ENCODE results near the gene POLD3.
"Not testable (repeated sequence)": the region's sequence is repeated elsewhere in the genome, so short reads cannot be mapped to it uniquely, and the experiment has no call there.

POLD3 gene

GRCh38 chr11:74574563-74574962, 17.8 kb upstream of the POLD3 start:
- Mint-ChIP-seq H3K27ac (no peak overlapping the region), H3K9me3 (no peaks in the 10 kb centered on the region), H3K4me3 (no peak overlapping the region), H3K4me1 (no peaks in the 10 kb centered on the region), H3K27me3 (no peaks in the 10 kb centered on the region), H3K36me3 (ENCODE audit: low read depth) (no peaks in the 10 kb centered on the region)
- DNase-seq (no peak), ATAC-seq (no peak)

- DNase-seq (no peak), ATAC-seq (no peak)
- H3K4me3 Mint-ChIP-seq, result no peak overlapping the region
- H3K27me3 Mint-ChIP-seq, result no peaks in the 10 kb centered on the region
- H3K4me1 Mint-ChIP-seq, result no peaks in the 10 kb centered on the region
- H3K9me3 Mint-ChIP-seq, result no peaks in the 10 kb centered on the region
- H3K36me3 Mint-ChIP-seq (ENCODE audit: low read depth), result no peaks in the 10 kb centered on the region
- H3K27ac Mint-ChIP-seq, result no peak overlapping the region
Measured at GRCh38 chr11:74575999-74576398, 16.4 kb upstream of the POLD3 start.

- ATAC-seq (no peak), DNase-seq (no peak)
- H3K27me3 Mint-ChIP-seq, result no peaks in the 10 kb centered on the region
- no peak overlapping the region for H3K27ac Mint-ChIP-seq
- no peaks in the 10 kb centered on the region for H3K9me3 Mint-ChIP-seq
- no peak overlapping the region for H3K4me3 Mint-ChIP-seq
- H3K36me3 Mint-ChIP-seq (ENCODE audit: low read depth), result no peaks in the 10 kb centered on the region
- H3K4me1 Mint-ChIP-seq, result no peaks in the 10 kb centered on the region
Measured at GRCh38 chr11:74577181-74577580, 15.2 kb upstream of the POLD3 start.

GRCh38 chr11:74577624-74578396, 14.6 kb upstream of the POLD3 start:
- no peak for ATAC-seq
- Mint-ChIP-seq H3K4me1 (no peaks in the 10 kb centered on the region), H3K27ac (no peak overlapping the region), H3K36me3 (ENCODE audit: low read depth) (no peaks in the 10 kb centered on the region), H3K4me3 (no peak overlapping the region), H3K27me3 (no peaks in the 10 kb centered on the region), H3K9me3 (no peaks in the 10 kb centered on the region)
- no peak for DNase-seq

GRCh38 chr11:74579577-74580270, 12.7 kb upstream of the POLD3 start:
- Mint-ChIP-seq H3K4me3 (no peak overlapping the region), H3K9me3 (no peaks in the 10 kb centered on the region), H3K36me3 (ENCODE audit: low read depth) (no peaks in the 10 kb centered on the region), H3K4me1 (no peaks in the 10 kb centered on the region), H3K27ac (no peak overlapping the region), H3K27me3 (no peaks in the 10 kb centered on the region)
- DNase-seq (no peak), ATAC-seq (no peak)

GRCh38 chr11:74581954-74582547, 10.3 kb upstream of the POLD3 start:
- H3K9me3 Mint-ChIP-seq, result no peaks in the 10 kb centered on the region
- H3K27ac Mint-ChIP-seq, result no peak overlapping the region
- H3K4me1 Mint-ChIP-seq, result no peaks in the 10 kb centered on the region
- no peak for DNase-seq
- no peaks in the 10 kb centered on the region for H3K36me3 Mint-ChIP-seq (ENCODE audit: low read depth)
- H3K4me3 Mint-ChIP-seq, result no peak overlapping the region
- no peak for ATAC-seq
- H3K27me3 Mint-ChIP-seq, result no peaks in the 10 kb centered on the region

DNA sequence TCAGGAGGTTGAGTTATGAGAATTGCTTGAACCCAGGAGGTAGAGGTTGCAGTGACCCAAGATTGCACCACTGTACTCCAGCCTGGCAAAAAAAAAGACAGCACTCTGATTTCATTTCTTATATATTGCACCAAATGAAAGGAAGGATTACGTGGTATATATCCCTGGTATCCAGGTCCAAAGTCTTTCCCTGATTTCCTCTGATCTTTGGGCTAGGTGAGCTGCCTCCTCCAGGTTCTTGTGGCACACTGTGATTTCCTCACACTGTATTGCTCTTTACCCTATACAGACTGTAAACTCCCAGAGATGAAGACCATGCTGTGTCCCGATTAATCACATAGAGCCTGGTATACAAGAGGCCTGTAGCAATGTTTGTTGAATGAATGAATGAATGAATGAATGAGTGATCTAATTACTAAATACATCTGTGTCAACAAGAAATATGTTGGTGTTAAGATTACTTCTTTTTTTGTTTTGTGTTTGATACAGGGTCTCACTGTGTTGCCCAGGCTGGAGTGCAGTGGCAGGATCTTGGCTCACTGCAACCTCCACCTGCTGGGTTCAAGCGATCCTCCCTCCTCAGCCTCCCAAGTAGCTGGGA, 9.3 kb upstream of the POLD3 start:
- H3K36me3 Mint-ChIP-seq (ENCODE audit: low read depth), result no peaks in the 10 kb centered on the region
- H3K4me1 Mint-ChIP-seq, result no peaks in the 10 kb centered on the region
- no peaks in the 10 kb centered on the region for H3K9me3 Mint-ChIP-seq
- DNase-seq (no peak), ATAC-seq (no peak)
- H3K27me3 Mint-ChIP-seq, result no peaks in the 10 kb centered on the region
- H3K27ac Mint-ChIP-seq, result no peak overlapping the region
- no peak overlapping the region for H3K4me3 Mint-ChIP-seq

- Mint-ChIP-seq H3K36me3 (ENCODE audit: low read depth) (peaks cover 20% of the 10 kb centered on the region), H3K4me1 (peaks cover 27% of the 10 kb centered on the region)
- H3K4me3 Mint-ChIP-seq, DNase-seq, ATAC-seq, H3K9me3 Mint-ChIP-seq, H3K27ac Mint-ChIP-seq, H3K27me3 Mint-ChIP-seq: not testable (repeated sequence)
Measured at GRCh38 chr11:74590492-74590891, 1.9 kb upstream of the POLD3 start.

DNA sequence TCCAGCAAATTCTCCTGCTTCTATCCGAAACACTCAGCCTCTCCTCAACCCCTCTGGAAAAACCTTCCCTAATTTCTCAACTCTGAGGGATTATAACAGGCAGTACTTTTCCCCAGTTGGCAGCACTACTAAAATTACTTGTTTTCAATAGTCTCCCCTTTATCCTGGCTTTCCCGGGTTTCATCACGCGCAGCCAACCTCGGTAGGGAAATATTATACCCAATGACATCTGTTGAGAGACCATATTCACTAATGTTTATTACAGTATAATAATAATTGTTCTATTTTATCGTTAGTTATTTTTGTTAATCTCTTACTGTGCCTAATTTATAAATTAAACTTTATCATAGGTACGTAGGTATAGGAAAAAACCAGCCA, 330 bp upstream of the POLD3 start:
- DNase-seq (no peak), ATAC-seq (no peak)
- peak overlapping the region; percentile 95 for H3K4me3 Mint-ChIP-seq
- peak overlapping the region; percentile 96 for H3K27ac Mint-ChIP-seq
- H3K27me3 Mint-ChIP-seq, result no peaks in the 10 kb centered on the region
- no peaks in the 10 kb centered on the region for H3K9me3 Mint-ChIP-seq
- H3K4me1 Mint-ChIP-seq, result peaks cover 27% of the 10 kb centered on the region
- H3K36me3 Mint-ChIP-seq (ENCODE audit: low read depth), result peaks cover 31% of the 10 kb centered on the region

DNA sequence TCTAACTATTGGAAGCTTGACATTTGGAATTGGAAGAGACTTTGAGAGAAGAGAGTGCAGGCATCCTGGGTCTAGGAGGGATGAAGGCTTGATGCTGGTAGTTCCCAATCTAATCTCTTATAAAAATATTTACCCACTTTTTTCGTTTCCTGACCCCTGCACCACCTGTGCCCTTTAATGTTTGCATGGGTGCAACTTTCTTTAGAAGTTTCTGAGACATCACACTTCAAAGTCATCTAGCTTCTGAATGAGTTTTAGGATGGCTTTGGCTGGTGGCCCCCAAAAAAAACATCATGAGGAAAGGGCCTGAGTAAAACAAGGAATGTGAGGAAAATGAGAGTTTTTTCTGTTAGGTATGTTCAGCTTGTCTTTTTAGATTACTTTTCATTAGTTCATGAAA, 1.1 kb downstream of the POLD3 start:
- ATAC-seq, result no peak
- peaks cover 27% of the 10 kb centered on the region for H3K4me1 Mint-ChIP-seq
- H3K4me3 Mint-ChIP-seq, result peak overlapping the region; percentile 95
- no peaks in the 10 kb centered on the region for H3K27me3 Mint-ChIP-seq
- DNase-seq, result no peak
- H3K36me3 Mint-ChIP-seq (ENCODE audit: low read depth), result peaks cover 35% of the 10 kb centered on the region
- peak overlapping the region; percentile 96 for H3K27ac Mint-ChIP-seq
- H3K9me3 Mint-ChIP-seq, result no peaks in the 10 kb centered on the region

- no peaks in the 10 kb centered on the region for H3K27me3 Mint-ChIP-seq
Measured at GRCh38 chr11:74602637-74603556, 10.5 kb downstream of the POLD3 start.

GRCh38 chr11:74603845-74604244, 11.5 kb downstream of the POLD3 start:
- no peaks in the 10 kb centered on the region for H3K4me1 Mint-ChIP-seq
- DNase-seq (no peak), ATAC-seq (no peak)
- no peaks in the 10 kb centered on the region for H3K9me3 Mint-ChIP-seq
- peaks cover 31% of the 10 kb centered on the region for H3K36me3 Mint-ChIP-seq (ENCODE audit: low read depth)
- H3K4me3 Mint-ChIP-seq, result no peak overlapping the region
- H3K27ac Mint-ChIP-seq, result no peak overlapping the region
- no peaks in the 10 kb centered on the region for H3K27me3 Mint-ChIP-seq

More at GRCh38 chr11:74602637-74603556, 10.5 kb downstream of the POLD3 start:
- DNase-seq (no peak), ATAC-seq (no peak)
- no peaks in the 10 kb centered on the region for H3K9me3 Mint-ChIP-seq
- peaks cover 33% of the 10 kb centered on the region for H3K36me3 Mint-ChIP-seq (ENCODE audit: low read depth)
- H3K4me3 Mint-ChIP-seq, result no peak overlapping the region
- no peaks in the 10 kb centered on the region for H3K4me1 Mint-ChIP-seq
- H3K27ac Mint-ChIP-seq, result no peak overlapping the region

GRCh38 chr11:74604311-74604710, 11.9 kb downstream of the POLD3 start:
- ATAC-seq (no peak), DNase-seq (no peak)
- Mint-ChIP-seq H3K9me3 (no peaks in the 10 kb centered on the region), H3K4me1 (no peaks in the 10 kb centered on the region), H3K36me3 (ENCODE audit: low read depth) (peaks cover 32% of the 10 kb centered on the region), H3K27ac (no peak overlapping the region), H3K4me3 (no peak overlapping the region), H3K27me3 (no peaks in the 10 kb centered on the region)

GRCh38 chr11:74605403-74605802, 13.0 kb downstream of the POLD3 start:
- ATAC-seq (no peak), DNase-seq (no peak)
- no peaks in the 10 kb centered on the region for H3K4me1 Mint-ChIP-seq
- H3K36me3 Mint-ChIP-seq (ENCODE audit: low read depth), result peaks cover 36% of the 10 kb centered on the region
- H3K4me3 Mint-ChIP-seq, result no peak overlapping the region
- H3K27me3 Mint-ChIP-seq, result no peaks in the 10 kb centered on the region
- no peak overlapping the region for H3K27ac Mint-ChIP-seq
- no peaks in the 10 kb centered on the region for H3K9me3 Mint-ChIP-seq

All from activated naive CD8-positive, alpha-beta T cell treated with anti-CD3 and anti-CD28 coated beads, Interleukin-2, amount 50 U/mL, for 24 hours (primary cell).